ACHN (cell line): ENCODE data around the gene TRIM45.
"Not testable (repeated sequence)": the region's sequence is repeated elsewhere in the genome, so short reads cannot be mapped to it uniquely, and the experiment has no call there.

Experiments used
- DNase-seq: peaks from one replicate; pipeline ENCODE4 v3.0.0-alpha.2; 2015
- in situ Hi-C: cut with HindIII; loops from 2 replicates; pipeline ENCODE4 v1.10.0; 2017; ENCODE audit warnings: low sequenced_read_pairs, low pct_ligation_motif_present, low pct_unique_long_range_greater_than_20kb

The TRIM45 gene

GRCh38 chr1:117121589-117122329 is at the start of gene TRIM45:
Gene TRIM45 (minus strand): TSS chr1:117121749. CDS start chr1:117121201, 548 bp downstream.
- in situ Hi-C loops: no loop called here
- DNase-seq: peak; percentile 94

GRCh38 chr1:117169871-117170596 is 48.5 kb upstream of the TRIM45 start:
- in situ Hi-C loops: no loop called here
- peak; percentile 55 for DNase-seq

- in situ Hi-C loops: no loop called here
- DNase-seq: peak; percentile 17
Measured at GRCh38 chr1:117167402-117167801, 45.9 kb upstream of the TRIM45 start.

GRCh38 chr1:117166076-117166475 is 44.5 kb upstream of the TRIM45 start:
- no peak for DNase-seq
- in situ Hi-C loops: no loop called here

- in situ Hi-C loops: no loop called here
- no peak for DNase-seq
Measured at GRCh38 chr1:117164209-117164608, 42.7 kb upstream of the TRIM45 start.

- in situ Hi-C loops: no loop called here
- no peak for DNase-seq
Measured at GRCh38 chr1:117162816-117163215, 41.3 kb upstream of the TRIM45 start.

- DNase-seq: peak; percentile 35
- in situ Hi-C loops: no loop called here
Measured at GRCh38 chr1:117161887-117162286, 40.3 kb upstream of the TRIM45 start.

GRCh38 chr1:117151305-117151704 is 29.8 kb upstream of the TRIM45 start:
- DNase-seq, in situ Hi-C loops: not testable (repeated sequence)

- in situ Hi-C loops: no loop called here
- no peak for DNase-seq
Measured at GRCh38 chr1:117150316-117150715, 28.8 kb upstream of the TRIM45 start.

GRCh38 chr1:117147856-117148588 is 26.5 kb upstream of the TRIM45 start:
- peak; percentile 24 for DNase-seq
- in situ Hi-C loops: no loop called here

GRCh38 chr1:117147341-117147831 is 25.8 kb upstream of the TRIM45 start:
- in situ Hi-C loops: no loop called here
- no peak for DNase-seq

GRCh38 chr1:117146575-117147340 is 25.2 kb upstream of the TRIM45 start:
- in situ Hi-C loops: no loop called here
- peak; percentile 71 for DNase-seq

GRCh38 chr1:117146072-117146471 is 24.5 kb upstream of the TRIM45 start:
- DNase-seq: no peak
- in situ Hi-C loops: no loop called here

GRCh38 chr1:117143871-117144270 is 22.3 kb upstream of the TRIM45 start:
- in situ Hi-C loops: no loop called here
- DNase-seq: no peak

- no peak for DNase-seq
- in situ Hi-C loops: no loop called here
Measured at GRCh38 chr1:117143172-117143571, 21.6 kb upstream of the TRIM45 start.

- in situ Hi-C loops: no loop called here
- DNase-seq: no peak
Measured at GRCh38 chr1:117142200-117142599, 20.7 kb upstream of the TRIM45 start.

- DNase-seq: no peak
- in situ Hi-C loops: no loop called here
Measured at GRCh38 chr1:117138561-117138960, 17.0 kb upstream of the TRIM45 start.

GRCh38 chr1:117138106-117138505 is 16.6 kb upstream of the TRIM45 start:
- in situ Hi-C loops: no loop called here
- DNase-seq: no peak
